ENCODE data around the gene AFAP1. TPM values are rescaled to one million over a fixed set of nuclear protein-coding genes. Genes with fewer than 3 reads are reported as not detected.

The AFAP1 gene
- total RNA-seq, 2 donors from 2014 or later: 7.2 to 9.1 TPM

DNA sequence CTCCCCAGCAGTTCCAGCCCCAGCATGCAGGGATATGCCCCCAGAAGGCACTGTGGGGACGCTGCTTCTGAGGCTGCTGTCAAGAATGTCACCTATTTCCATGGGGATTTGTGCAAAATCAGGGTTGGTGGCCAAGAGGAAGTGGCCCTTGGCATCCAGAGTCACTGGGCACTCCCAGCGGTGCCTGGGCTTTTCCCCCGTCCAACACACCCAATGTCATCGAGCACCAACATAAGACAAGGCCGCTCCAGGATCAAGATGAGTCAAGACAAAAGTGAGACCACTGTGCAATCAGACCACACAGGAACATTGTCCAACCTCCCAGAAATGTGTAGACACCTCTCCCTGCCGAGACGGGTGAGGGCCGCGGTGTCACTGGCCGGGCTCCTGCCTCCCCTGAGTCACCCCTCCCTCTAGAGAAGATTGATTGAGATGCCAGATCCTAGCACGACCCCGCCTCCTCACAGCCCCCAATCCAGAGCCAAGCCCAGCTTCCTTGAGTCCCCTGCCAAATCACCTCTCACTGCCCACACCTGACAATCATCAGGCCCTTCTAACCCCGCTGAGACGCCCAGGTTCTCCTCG, 194.3 kb downstream of the AFAP1 start:
- H3K4me1 Mint-ChIP-seq (ENCODE audit: low read depth in 2 of 2): no peaks in the 10 kb centered on the region
- no peaks in the 10 kb centered on the region for H3K9me3 Mint-ChIP-seq
- H3K27ac Mint-ChIP-seq: no peak overlapping the region
- H3K4me3 Mint-ChIP-seq: no peak overlapping the region
- H3K36me3 Mint-ChIP-seq: no peaks in the 10 kb centered on the region
- DNase-seq (ENCODE audit: low spot score) (no peak), ATAC-seq (no peak)
- H3K27me3 Mint-ChIP-seq: peaks cover 0 to 4% of the 10 kb centered on the region in 2 donors

- Mint-ChIP-seq H3K27me3 (peaks cover 0 to 4% of the 10 kb centered on the region in 2 donors), H3K36me3 (no peaks in the 10 kb centered on the region), H3K9me3 (no peaks in the 10 kb centered on the region), H3K4me1 (ENCODE audit: low read depth in 2 of 2) (no peaks in the 10 kb centered on the region), H3K4me3 (no peak overlapping the region), H3K27ac (no peak overlapping the region)
- DNase-seq (ENCODE audit: low spot score): no peak
- ATAC-seq: no peak
These were observed 195.4 kb downstream of the AFAP1 start for GRCh38 chr4:7744142-7744804.

DNA sequence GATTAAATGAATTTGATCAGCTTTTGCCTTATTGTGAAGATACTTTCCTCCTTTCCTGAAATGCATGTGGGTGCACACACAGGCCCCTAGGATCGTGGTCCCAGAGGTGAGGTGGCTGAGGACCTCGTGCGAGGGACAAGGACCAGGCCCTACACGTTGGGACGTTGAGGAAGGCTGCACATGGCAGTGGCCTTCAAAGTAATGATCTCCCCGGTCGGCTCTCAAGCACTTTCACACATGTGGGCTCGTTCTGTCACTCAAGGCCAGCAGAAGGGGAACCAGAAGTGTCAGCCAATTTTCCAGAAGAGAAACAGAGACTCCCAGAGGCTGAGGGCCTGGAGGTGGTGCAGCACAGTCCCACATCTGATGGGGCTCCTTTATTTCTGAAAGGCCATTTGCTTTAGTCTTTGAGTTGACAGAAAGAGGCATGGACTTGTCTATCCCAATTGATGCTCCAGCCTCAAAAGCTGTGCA, 196.8 kb downstream of the AFAP1 start:
- Mint-ChIP-seq H3K27ac (no peak overlapping the region), H3K4me1 (ENCODE audit: low read depth in 2 of 2) (no peaks in the 10 kb centered on the region), H3K27me3 (peaks cover 0 to 4% of the 10 kb centered on the region in 2 donors), H3K36me3 (no peaks in the 10 kb centered on the region), H3K4me3 (no peak overlapping the region), H3K9me3 (no peaks in the 10 kb centered on the region)
- no peak for ATAC-seq
- DNase-seq (ENCODE audit: low spot score): no peak

- ATAC-seq: no peak
- H3K4me3 Mint-ChIP-seq: no peak overlapping the region
- H3K4me1 Mint-ChIP-seq (ENCODE audit: low read depth in 2 of 2): no peaks in the 10 kb centered on the region
- no peaks in the 10 kb centered on the region for H3K9me3 Mint-ChIP-seq
- no peak for DNase-seq (ENCODE audit: low spot score)
- H3K27ac Mint-ChIP-seq: no peak overlapping the region
- H3K27me3 Mint-ChIP-seq: no peaks in the 10 kb centered on the region
- H3K36me3 Mint-ChIP-seq: no peaks in the 10 kb centered on the region
These were observed 197.5 kb downstream of the AFAP1 start for GRCh38 chr4:7741946-7742806.

DNA sequence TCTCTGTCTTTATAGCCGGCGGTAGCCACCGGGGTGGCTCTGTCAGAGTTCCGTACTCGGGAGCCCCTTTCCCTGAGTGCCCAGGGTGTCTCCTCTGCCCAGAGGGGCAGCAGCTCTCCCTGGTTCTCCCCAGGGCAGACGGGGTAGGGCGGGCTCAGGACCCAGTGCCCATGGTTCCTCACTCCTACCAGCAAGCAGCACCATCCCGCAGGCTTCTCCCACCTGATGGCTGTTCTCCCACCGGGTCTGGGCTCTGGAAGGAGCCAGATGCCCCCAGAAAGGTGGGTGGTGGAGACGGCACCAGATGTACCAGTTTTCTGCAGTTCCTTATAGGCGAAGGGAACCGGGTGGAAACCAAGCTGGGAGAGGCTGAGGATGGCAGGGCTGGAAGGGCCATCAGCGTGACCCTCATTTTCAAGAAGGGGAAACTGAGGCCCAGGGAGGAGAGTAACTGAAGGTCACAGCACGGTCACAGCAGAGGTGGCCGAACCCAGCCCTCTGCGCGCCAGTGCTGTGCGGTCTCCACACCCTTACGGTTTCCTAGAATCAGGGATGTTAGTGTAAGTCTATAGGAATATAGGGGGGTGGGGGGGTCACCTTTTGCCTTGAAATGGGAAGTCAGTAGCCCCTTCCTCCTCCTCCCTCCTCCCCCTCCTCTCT, 198.7 kb downstream of the AFAP1 start:
- H3K27ac Mint-ChIP-seq: no peak overlapping the region
- no peaks in the 10 kb centered on the region for H3K36me3 Mint-ChIP-seq
- no peaks in the 10 kb centered on the region for H3K27me3 Mint-ChIP-seq

DNA sequence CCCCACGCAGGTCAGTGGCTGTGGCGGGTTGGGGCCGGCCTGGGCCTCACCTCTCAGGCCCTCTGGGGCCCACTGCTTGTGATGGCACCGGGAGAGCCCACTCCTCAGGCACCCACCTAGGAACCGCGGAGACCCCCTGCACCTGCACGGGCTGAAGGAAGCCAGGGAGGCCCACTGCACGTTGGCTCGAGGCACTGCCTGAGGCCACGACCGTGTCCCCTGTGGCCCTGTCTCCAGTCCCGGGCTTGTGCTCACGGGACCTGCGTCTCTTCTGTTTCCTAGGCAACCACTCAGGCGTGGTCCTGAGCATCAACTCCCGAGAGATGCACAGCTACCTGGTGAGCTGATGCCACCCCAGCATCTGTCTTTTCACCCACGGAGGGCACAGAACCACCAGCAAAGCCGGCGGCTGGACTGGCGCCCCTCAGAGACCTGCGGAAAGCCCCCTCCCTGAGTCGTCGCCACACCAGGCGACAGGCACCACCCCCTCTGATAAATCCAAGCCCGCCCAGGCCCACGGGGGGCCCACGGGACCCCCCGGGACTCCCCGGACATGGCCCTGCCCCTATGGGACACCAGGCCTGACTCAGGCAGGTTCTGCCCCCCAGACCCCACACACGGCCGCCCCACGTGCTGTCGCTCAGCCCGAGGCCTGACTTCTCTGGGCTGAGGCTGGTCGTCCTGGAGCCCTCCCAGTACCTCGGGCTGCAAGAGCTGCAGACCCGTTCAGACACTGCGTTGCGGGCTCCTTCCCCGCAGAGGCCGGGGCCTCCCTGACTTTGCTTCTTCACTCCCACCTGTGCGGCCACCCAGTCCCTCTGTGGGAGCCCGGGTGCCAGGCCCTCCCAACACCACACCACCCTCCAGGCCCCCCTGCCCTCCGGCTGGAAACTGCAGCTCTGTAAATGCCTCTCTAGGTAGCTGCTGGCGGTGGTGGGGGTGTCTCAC, 199.5 kb downstream of the AFAP1 start:
- Mint-ChIP-seq H3K4me1 (ENCODE audit: low read depth in 2 of 2) (no peaks in the 10 kb centered on the region), H3K27ac (no peak overlapping the region), H3K9me3 (no peaks in the 10 kb centered on the region), H3K4me3 (no peak overlapping the region), H3K27me3 (no peaks in the 10 kb centered on the region), H3K36me3 (no peaks in the 10 kb centered on the region)
- ATAC-seq (no peak), DNase-seq (ENCODE audit: low spot score) (no peak)

More for the DNA sequence above, 198.7 kb downstream of the AFAP1 start:
- H3K9me3 Mint-ChIP-seq: no peaks in the 10 kb centered on the region
- ATAC-seq: no peak
- H3K4me3 Mint-ChIP-seq: no peak overlapping the region
- no peak for DNase-seq (ENCODE audit: low spot score)
- H3K4me1 Mint-ChIP-seq (ENCODE audit: low read depth in 2 of 2): no peaks in the 10 kb centered on the region

DNA sequence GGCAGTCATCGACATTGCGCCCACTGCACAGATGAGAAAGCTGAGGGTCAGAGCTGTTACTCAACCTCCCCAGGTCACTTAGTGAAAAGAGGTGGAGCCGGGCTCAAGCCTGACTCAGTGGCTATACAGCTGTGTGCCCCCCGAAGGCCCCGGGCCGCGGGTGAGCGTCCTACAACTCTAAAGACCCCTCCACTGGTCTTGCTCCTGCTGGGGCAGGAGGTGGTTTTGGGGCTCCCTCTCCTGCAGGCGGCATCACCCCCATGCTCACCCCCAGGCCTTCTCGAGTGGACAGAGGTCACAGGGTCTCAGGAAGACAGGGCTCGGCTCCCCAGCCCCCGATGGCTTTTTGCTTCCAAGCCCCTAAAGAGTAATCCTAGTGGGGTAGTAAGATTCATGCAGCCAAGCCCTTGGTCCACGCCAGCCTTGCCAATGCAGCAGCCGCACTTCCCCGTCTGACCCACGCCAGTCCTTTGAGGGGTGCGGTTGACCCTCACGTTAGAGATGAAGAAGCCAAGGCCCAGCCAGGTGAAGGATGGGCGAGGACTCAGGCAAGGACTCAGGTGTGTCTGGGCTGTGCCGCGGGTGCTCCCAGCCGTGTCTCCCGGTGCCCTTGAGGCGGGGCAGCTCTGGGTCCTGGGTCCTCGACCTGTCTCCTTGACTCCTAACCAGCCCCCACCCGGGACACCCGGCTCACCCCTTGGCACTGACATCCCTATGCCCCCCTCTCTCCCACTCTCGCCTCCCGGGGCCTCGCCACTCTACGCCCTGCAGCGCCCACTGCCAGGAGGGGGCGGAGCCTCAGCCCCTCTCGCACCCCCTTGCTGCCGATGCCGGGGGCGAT, 200.4 kb downstream of the AFAP1 start:
- DNase-seq (ENCODE audit: low spot score): no peak
- H3K27me3 Mint-ChIP-seq: no peaks in the 10 kb centered on the region
- ATAC-seq: no peak
- H3K9me3 Mint-ChIP-seq: no peaks in the 10 kb centered on the region
- H3K4me3 Mint-ChIP-seq: no peak overlapping the region
- H3K4me1 Mint-ChIP-seq (ENCODE audit: low read depth in 2 of 2): no peaks in the 10 kb centered on the region
- H3K36me3 Mint-ChIP-seq: no peaks in the 10 kb centered on the region
- no peak overlapping the region for H3K27ac Mint-ChIP-seq

DNA sequence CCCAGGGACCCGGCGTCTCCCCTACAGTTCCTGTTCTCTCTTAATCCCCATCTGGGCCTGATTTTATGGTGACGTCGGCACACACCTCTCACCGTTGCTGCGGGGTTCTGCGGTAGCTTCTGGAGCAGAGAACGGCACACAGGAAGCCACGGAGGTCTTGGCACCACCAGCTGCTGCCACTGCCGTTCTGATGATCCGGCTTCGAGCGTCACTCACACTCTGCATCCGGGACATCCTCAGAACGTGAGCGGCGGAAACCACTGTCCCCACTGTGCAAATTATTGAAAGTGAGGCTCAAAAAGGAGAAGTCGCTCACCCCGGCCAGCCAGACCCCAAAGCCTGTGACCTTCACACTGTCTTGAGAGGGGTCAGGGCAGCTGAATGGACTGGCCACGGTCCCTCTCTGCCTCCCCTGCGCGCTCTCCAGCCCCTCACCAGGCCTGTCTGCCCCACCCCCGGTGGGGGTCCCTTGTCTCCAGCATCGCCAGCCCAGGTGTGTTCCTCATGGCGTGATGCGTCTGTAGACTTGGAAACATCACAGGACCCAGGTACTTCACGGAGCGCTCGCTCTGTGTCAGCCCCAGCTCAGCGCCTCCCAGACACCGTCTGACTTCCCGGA, 201.1 kb downstream of the AFAP1 start:
- ATAC-seq (no peak), DNase-seq (ENCODE audit: low spot score) (no peak)
- no peaks in the 10 kb centered on the region for H3K4me1 Mint-ChIP-seq (ENCODE audit: low read depth in 2 of 2)
- no peak overlapping the region for H3K4me3 Mint-ChIP-seq
- no peaks in the 10 kb centered on the region for H3K27me3 Mint-ChIP-seq
- no peaks in the 10 kb centered on the region for H3K9me3 Mint-ChIP-seq
- no peaks in the 10 kb centered on the region for H3K36me3 Mint-ChIP-seq
- no peak overlapping the region for H3K27ac Mint-ChIP-seq

DNA sequence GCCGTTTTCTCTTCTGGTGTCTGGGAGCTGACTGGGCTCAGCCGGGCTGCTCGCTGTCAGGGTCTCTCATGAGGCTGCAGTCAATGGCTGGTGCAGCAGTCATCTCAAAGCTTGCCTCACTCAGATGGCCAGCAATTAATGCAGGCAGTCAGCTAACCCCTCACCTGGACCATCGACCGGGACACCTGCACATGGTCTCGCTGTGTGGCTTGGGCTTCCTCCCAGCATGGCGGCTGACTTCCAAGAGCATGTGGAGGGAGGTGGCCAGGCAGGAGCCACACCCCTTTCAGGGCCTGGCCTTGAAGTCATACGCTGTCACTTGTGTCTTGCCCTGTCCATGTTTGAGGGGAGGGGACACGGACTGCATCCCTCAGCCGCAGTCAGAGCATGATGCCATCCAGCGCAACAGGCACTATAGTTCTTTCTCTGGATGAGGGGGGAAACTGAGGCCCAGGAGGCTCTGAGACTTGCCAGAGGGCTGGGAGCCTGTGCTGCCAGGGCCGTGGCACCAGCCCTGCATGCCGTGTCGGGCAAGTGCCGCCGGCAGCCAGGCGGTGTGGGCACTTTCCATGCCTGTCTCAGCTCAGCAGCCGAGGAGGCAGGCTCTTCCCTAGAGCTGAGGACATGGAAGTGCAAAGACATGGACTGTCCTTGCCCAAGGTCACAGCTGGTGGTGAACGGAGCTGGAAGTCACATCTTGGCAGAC, 201.8 kb downstream of the AFAP1 start:
- Mint-ChIP-seq H3K4me3 (no peak overlapping the region), H3K9me3 (no peaks in the 10 kb centered on the region), H3K27ac (no peak overlapping the region), H3K27me3 (no peaks in the 10 kb centered on the region), H3K36me3 (no peaks in the 10 kb centered on the region), H3K4me1 (ENCODE audit: low read depth in 2 of 2) (no peaks in the 10 kb centered on the region)
- no peak for DNase-seq (ENCODE audit: low spot score)
- ATAC-seq: no peak

- H3K27me3 Mint-ChIP-seq: no peaks in the 10 kb centered on the region
- DNase-seq (ENCODE audit: low spot score) (no peak), ATAC-seq (no peak)
- H3K9me3 Mint-ChIP-seq: no peaks in the 10 kb centered on the region
- H3K36me3 Mint-ChIP-seq: no peaks in the 10 kb centered on the region
- H3K4me3 Mint-ChIP-seq: no peak overlapping the region
- no peak overlapping the region for H3K27ac Mint-ChIP-seq
- H3K4me1 Mint-ChIP-seq (ENCODE audit: low read depth in 2 of 2): no peaks in the 10 kb centered on the region
These were observed 202.4 kb downstream of the AFAP1 start for GRCh38 chr4:7737268-7737645.

DNA sequence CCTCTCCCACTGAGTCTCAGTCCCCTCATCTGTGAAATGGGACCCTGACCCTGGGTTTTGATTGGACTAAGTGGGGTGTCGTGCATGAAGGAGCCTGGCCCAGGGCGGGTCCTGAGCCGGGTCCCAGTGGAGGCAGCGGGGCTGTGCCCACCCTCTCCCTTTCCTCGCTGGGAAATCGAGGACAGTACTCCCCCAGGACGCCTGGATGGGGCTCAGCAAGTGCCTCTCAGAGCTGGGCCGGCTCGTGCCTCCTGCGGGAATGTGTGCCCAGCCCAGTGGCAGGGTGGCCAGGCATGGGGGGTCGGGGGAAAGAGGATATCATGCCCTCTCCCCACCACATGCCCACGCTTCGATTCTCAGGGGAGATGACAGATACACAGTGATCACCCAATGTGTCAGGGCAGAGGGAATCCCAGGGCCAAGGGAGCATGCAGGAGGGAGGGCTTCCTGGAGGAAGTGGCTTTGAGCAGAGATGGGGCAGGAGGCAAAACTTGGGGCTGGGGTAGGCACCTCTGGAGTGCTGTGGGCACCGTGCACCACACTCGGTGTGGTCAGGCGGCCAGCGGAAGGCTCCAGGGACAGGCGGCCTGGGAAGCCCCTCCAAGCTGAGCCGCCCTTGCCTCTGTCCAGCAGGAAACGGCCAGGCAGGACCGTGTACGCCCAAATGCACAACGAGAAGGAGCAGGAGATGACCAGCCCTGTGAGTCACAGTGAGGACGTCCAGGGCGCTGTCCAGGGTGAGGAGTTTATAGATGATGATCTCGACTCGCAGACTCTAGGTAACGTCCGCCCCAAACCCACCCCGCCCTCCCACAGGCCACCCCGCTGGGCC, 203.0 kb downstream of the AFAP1 start:
- no peaks in the 10 kb centered on the region for H3K36me3 Mint-ChIP-seq
- no peak overlapping the region for H3K4me3 Mint-ChIP-seq
- no peaks in the 10 kb centered on the region for H3K9me3 Mint-ChIP-seq
- no peak overlapping the region for H3K27ac Mint-ChIP-seq
- DNase-seq (ENCODE audit: low spot score) (no peak), ATAC-seq (no peak)
- no peaks in the 10 kb centered on the region for H3K27me3 Mint-ChIP-seq
- H3K4me1 Mint-ChIP-seq (ENCODE audit: low read depth in 2 of 2): no peaks in the 10 kb centered on the region
